HG03565 (cell line): ENCODE results near the gene SMC5.

ENCODE experiments used
- ATAC-seq: cut with Tn5 transposase; IDR thresholded peaks from one replicate; pipeline ENCODE4 v1.9.1; 2021; ENCODE audit warnings: mild to moderate bottlenecking, moderate library complexity; ENCODE audit not compliant: unreplicated experiment

SMC5 gene

GRCh38 chr9:70403618-70404025, 144.8 kb downstream of the SMC5 start:
- no peak for ATAC-seq

DNA sequence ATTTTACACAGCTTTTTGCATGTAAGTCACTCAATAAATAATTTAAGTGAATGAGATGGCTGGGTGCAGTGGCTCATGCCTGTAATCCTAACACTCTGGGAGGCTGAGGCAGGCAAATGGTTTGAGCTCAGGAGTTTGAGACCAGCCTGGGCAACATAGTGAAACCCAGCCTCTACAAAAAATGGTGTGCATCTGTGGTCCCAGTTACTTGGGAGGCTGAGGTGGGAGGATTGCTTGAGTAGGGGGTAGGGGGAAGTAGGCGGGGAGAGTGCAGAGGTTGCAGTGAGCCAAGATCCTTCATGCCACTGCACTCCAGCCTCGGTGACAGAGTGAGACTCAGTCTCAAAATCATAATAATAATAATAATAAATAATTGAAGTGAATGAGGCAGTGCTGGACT, 145.5 kb downstream of the SMC5 start:
- ATAC-seq: no peak
